ENCODE measurements around the gene SGIP1. TPM values are rescaled to one million over a fixed set of nuclear protein-coding genes. Genes with fewer than 3 reads are reported as not detected.

The SGIP1 gene
- total RNA-seq, 1 donor from 2014 or later = 5.3 TPM

DNA sequence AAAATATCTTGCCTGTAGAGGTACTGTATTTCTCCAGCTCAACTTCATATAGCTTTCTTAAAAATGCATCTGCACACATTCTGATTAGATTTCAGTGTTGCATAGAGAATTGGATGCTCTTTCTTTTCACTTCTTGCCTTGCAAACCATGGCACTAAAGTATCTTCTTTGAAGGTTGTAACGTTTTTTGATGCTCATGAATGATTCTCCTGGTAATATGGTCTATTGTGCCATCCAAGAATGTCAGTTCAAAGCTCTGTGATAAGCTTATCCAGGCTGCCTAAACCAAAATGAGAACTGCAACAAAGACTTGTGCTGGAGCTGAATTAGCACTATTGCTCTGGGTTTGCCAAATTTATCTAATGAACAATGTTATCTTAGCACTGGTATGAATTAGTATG, 1.9 kb downstream of the SGIP1 start:
- no peaks in the 10 kb centered on the region for H3K9me3 Mint-ChIP-seq
- no peak for DNase-seq (ENCODE audit: low read depth, low spot score)
- no peaks in the 10 kb centered on the region for H3K36me3 Mint-ChIP-seq (ENCODE audit: low read depth)
- no peak for TF ChIP-seq CTCF (conservative IDR thresholded peaks at IDR 0.05)
- no peak overlapping the region for H3K27ac Mint-ChIP-seq (ENCODE audit: unreplicated experiment)
- H3K4me1 Mint-ChIP-seq = peaks cover 16% of the 10 kb centered on the region
- peaks cover 31% of the 10 kb centered on the region for H3K27me3 Mint-ChIP-seq (ENCODE audit: low read depth)
- peak overlapping the region; percentile 10 for H3K4me3 Mint-ChIP-seq

- Mint-ChIP-seq H3K27me3 (ENCODE audit: low read depth) (peaks cover 17% of the 10 kb centered on the region), H3K4me3 (no peak overlapping the region), H3K36me3 (ENCODE audit: low read depth) (no peaks in the 10 kb centered on the region), H3K9me3 (no peaks in the 10 kb centered on the region), H3K27ac (ENCODE audit: unreplicated experiment) (no peak overlapping the region), H3K4me1 (peaks cover 12% of the 10 kb centered on the region)
- DNase-seq (ENCODE audit: low read depth, low spot score) = no peak
- no peak for TF ChIP-seq CTCF (conservative IDR thresholded peaks at IDR 0.05)
Measured at GRCh38 chr1:66537718-66538117, 3.8 kb downstream of the SGIP1 start.

DNA sequence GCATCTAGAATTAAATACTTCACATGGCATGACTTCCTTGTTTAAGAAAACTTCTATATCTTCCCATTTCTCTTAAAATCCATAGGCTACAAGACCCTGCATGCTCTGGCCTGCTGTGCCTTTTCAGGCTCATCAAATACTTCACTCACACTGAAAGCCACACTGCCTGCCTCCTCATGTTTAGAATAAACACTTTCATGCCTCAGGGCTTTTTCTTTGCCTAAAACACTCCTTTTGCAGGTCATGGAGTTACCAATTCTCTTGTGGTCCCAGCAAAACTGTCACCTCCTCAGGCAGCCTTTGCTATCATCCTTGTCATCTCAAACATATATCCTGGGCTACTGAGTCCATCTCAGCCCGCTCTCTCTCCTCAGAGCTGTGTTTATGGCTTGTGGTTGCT, 5.5 kb downstream of the SGIP1 start:
- peaks cover 3% of the 10 kb centered on the region for H3K27me3 Mint-ChIP-seq (ENCODE audit: low read depth)
- no peak overlapping the region for H3K27ac Mint-ChIP-seq (ENCODE audit: unreplicated experiment)
- TF ChIP-seq CTCF (conservative IDR thresholded peaks at IDR 0.05) = no peak

DNA sequence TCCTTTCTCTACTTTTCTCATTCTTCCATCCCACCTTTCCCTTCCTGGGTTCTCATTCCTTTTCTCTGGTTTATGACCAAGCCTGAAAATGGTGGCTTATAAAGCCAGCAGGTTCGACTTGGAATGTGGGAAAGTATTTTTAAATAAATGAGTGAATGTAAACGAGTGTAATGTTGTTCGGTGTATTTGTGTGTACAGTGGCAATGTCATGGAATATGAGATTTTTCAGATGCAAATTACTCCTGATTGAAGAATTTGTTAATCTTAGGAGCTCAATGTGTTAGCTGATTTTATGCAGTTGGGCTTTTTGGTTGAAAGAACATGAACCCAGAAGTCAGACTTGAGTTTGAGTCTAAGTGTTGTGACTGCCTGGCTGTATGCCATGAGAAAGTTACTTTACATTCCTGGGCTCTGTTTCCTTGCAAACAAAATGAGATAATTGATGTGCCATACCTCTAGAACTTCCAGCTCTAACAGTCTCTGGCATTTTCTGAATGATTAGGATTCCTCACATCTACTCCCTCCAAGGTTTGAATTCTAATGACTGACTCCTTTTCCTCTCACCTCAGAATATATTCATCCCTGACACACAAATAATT, 6.6 kb downstream of the SGIP1 start:
- Mint-ChIP-seq H3K36me3 (ENCODE audit: low read depth) (no peaks in the 10 kb centered on the region), H3K27ac (ENCODE audit: unreplicated experiment) (peak overlapping the region; percentile 83), H3K9me3 (no peaks in the 10 kb centered on the region), H3K27me3 (ENCODE audit: low read depth) (no peaks in the 10 kb centered on the region), H3K4me3 (no peak overlapping the region), H3K4me1 (peaks cover 10% of the 10 kb centered on the region)
- no peak for TF ChIP-seq CTCF (conservative IDR thresholded peaks at IDR 0.05)
- DNase-seq (ENCODE audit: low read depth, low spot score) = no peak

More for the DNA sequence above, 5.5 kb downstream of the SGIP1 start:
- DNase-seq (ENCODE audit: low read depth, low spot score) = no peak
- H3K4me1 Mint-ChIP-seq = peaks cover 10% of the 10 kb centered on the region
- H3K9me3 Mint-ChIP-seq = no peaks in the 10 kb centered on the region
- H3K4me3 Mint-ChIP-seq = no peak overlapping the region
- H3K36me3 Mint-ChIP-seq (ENCODE audit: low read depth) = no peaks in the 10 kb centered on the region

DNA sequence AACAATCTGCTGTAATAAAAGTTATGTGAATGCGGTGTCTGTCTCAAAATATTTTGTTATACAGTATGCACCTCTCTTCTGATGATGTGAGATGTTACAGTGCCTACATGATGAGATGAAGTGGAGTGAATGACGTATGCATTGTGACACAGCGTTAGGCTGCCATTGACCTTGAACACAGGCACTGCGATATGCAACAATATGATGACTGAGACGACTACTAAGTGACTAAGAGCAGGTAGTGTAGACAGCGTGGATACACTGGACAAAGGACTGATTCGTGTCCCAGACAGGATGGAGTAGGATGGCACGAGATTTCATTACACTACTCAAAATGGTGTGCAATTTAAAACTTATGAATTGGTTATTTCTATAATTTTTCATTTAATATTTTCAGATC, 8.4 kb downstream of the SGIP1 start:
- no peaks in the 10 kb centered on the region for H3K9me3 Mint-ChIP-seq
- TF ChIP-seq CTCF (conservative IDR thresholded peaks at IDR 0.05) = no peak
- H3K27ac Mint-ChIP-seq (ENCODE audit: unreplicated experiment) = no peak overlapping the region
- no peaks in the 10 kb centered on the region for H3K27me3 Mint-ChIP-seq (ENCODE audit: low read depth)
- no peak overlapping the region for H3K4me3 Mint-ChIP-seq
- peaks cover 10% of the 10 kb centered on the region for H3K4me1 Mint-ChIP-seq
- no peak for DNase-seq (ENCODE audit: low read depth, low spot score)
- H3K36me3 Mint-ChIP-seq (ENCODE audit: low read depth) = no peaks in the 10 kb centered on the region

Measured in neural crest cell (in vitro differentiated cells).